Measurements from ENCODE around the gene NDC80. TPM values are rescaled to one million over a fixed set of nuclear protein-coding genes. Genes with fewer than 3 reads are reported as not detected.

Gene NDC80
- total RNA-seq, 2 donors from 2014 or later = 1.6 TPM; not detected in 1

GRCh38 chr18:2627821-2628276 lies 56.5 kb downstream of the NDC80 start:
- Histone ChIP-seq H3K4me1 (ENCODE audit: control insufficient read depth in 1 of 2, low read depth in 2 of 2) (no peaks in the 10 kb centered on the region), H3K9me3 (no peaks in the 10 kb centered on the region), H3K27me3 (replicated peaks; ENCODE audit: insufficient read depth) (no peaks in the 10 kb centered on the region), H3K36me3 (no peaks in the 10 kb centered on the region), H3K27ac (no peak overlapping the region), H3K4me3 (no peak overlapping the region)
- DNase-seq (ENCODE audit: low spot score) (no peak), ATAC-seq (ENCODE audit: insufficient number of reproducible peaks, low FRiP score, low read depth) (no peak)
- TF ChIP-seq, protein P1, sequence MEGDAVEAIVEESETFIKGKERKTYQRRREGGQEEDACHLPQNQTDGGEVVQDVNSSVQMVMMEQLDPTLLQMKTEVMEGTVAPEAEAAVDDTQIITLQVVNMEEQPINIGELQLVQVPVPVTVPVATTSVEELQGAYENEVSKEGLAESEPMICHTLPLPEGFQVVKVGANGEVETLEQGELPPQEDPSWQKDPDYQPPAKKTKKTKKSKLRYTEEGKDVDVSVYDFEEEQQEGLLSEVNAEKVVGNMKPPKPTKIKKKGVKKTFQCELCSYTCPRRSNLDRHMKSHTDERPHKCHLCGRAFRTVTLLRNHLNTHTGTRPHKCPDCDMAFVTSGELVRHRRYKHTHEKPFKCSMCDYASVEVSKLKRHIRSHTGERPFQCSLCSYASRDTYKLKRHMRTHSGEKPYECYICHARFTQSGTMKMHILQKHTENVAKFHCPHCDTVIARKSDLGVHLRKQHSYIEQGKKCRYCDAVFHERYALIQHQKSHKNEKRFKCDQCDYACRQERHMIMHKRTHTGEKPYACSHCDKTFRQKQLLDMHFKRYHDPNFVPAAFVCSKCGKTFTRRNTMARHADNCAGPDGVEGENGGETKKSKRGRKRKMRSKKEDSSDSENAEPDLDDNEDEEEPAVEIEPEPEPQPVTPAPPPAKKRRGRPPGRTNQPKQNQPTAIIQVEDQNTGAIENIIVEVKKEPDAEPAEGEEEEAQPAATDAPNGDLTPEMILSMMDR (IDR thresholded peaks at IDR 0.05) = no peak

GRCh38 chr18:2629003-2629402 lies 57.6 kb downstream of the NDC80 start:
- no peaks in the 10 kb centered on the region for H3K27me3 ChIP-seq (replicated peaks; ENCODE audit: insufficient read depth)
- H3K9me3 ChIP-seq = no peaks in the 10 kb centered on the region

DNA sequence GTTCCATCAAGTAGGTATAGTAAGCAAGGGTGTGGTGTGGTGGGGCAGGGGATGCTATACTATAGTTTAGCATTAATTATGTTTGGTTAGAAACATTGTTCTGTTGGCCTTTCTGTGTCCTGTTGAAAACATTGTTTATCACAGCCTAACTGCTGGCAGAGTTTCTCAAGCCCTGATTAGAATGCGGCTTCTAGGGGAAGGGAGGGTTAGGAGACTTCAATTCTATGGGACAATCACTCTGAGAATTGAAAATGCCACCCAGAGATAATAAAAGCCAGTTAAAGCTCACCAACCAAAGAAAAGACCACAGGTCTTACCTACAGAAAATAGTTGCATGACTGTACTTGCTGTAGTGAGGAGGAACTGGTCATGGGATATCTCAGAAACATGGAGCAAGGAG lies 64.2 kb downstream of the NDC80 start:
- TF ChIP-seq, protein P1 (IDR thresholded peaks at IDR 0.05) = no peak
- no peaks in the 10 kb centered on the region for H3K9me3 ChIP-seq
- DNase-seq (ENCODE audit: low spot score) = no peak
- no peak overlapping the region for H3K4me3 ChIP-seq
- ATAC-seq (ENCODE audit: insufficient number of reproducible peaks, low FRiP score, low read depth) = no peak
- no peaks in the 10 kb centered on the region for H3K4me1 ChIP-seq (ENCODE audit: control insufficient read depth in 1 of 2, low read depth in 2 of 2)
- no peaks in the 10 kb centered on the region for H3K36me3 ChIP-seq
- H3K27me3 ChIP-seq (replicated peaks; ENCODE audit: insufficient read depth) = no peaks in the 10 kb centered on the region
- no peak overlapping the region for H3K27ac ChIP-seq

More at GRCh38 chr18:2629003-2629402, 57.6 kb downstream of the NDC80 start:
- Histone ChIP-seq H3K4me1 (ENCODE audit: control insufficient read depth in 1 of 2, low read depth in 2 of 2) (no peaks in the 10 kb centered on the region), H3K36me3 (no peaks in the 10 kb centered on the region), H3K4me3 (no peak overlapping the region), H3K27ac (no peak overlapping the region)
- TF ChIP-seq, protein P1 (IDR thresholded peaks at IDR 0.05) = no peak
- DNase-seq (ENCODE audit: low spot score) (no peak), ATAC-seq (ENCODE audit: insufficient number of reproducible peaks, low FRiP score, low read depth) (no peak)

GRCh38 chr18:2636126-2636631 lies 64.8 kb downstream of the NDC80 start:
- TF ChIP-seq, protein P1 (IDR thresholded peaks at IDR 0.05) = no peak
- no peaks in the 10 kb centered on the region for H3K27me3 ChIP-seq (replicated peaks; ENCODE audit: insufficient read depth)
- ATAC-seq (ENCODE audit: insufficient number of reproducible peaks, low FRiP score, low read depth) = no peak
- H3K36me3 ChIP-seq = no peaks in the 10 kb centered on the region
- H3K9me3 ChIP-seq = no peaks in the 10 kb centered on the region
- no peak for DNase-seq (ENCODE audit: low spot score)
- peak overlapping the region; percentile 13 for H3K4me3 ChIP-seq
- H3K4me1 ChIP-seq (ENCODE audit: control insufficient read depth in 1 of 2, low read depth in 2 of 2) = no peaks in the 10 kb centered on the region
- H3K27ac ChIP-seq = peak overlapping the region in 1 of 2 donors; percentile 59

DNA sequence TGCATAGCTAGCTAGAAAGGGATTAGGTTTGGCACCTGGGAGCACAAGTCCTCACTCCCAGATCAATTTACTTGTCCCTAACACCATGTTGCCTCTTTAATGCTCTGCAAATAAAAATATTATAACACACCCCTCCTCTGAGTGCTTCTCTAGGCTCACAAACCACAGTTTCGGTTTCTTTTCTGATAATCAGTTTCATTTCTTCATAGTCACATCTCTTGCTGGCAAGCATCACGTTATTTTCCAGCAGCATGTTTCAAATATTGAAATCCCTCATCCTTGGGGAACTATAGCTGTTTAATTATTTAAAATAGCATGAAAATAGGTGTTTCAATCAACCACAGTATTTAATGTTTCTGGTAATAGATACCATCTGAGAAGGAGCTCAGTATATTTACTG lies 70.3 kb downstream of the NDC80 start:
- H3K27me3 ChIP-seq (replicated peaks; ENCODE audit: insufficient read depth) = no peaks in the 10 kb centered on the region
- H3K4me1 ChIP-seq (ENCODE audit: control insufficient read depth in 1 of 2, low read depth in 2 of 2) = no peaks in the 10 kb centered on the region
- peak overlapping the region; percentile 6 for H3K4me3 ChIP-seq
- DNase-seq (ENCODE audit: low spot score) (no peak), ATAC-seq (ENCODE audit: insufficient number of reproducible peaks, low FRiP score, low read depth) (no peak)
- no peak overlapping the region for H3K27ac ChIP-seq
- TF ChIP-seq, protein P1 (IDR thresholded peaks at IDR 0.05) = no peak
- no peaks in the 10 kb centered on the region for H3K36me3 ChIP-seq
- H3K9me3 ChIP-seq = no peaks in the 10 kb centered on the region
